Ovary (tissue), 3 donors: Measurements from ENCODE around the gene TRIP13.
"Not testable (repeated sequence)": the region's sequence is repeated elsewhere in the genome, so short reads cannot be mapped to it uniquely, and the experiment has no call there.

Experiments used
- EP300 ChIP-seq: sonication (generic); formaldehyde crosslinking; IDR thresholded peaks from one replicate; pipeline ENCODE4 v1.6.1; 2017; ENCODE audit warnings: antibody characterized with exemption
- TF ChIP-seq, protein P1 (sequence below), 3 donors: fragments of 450-650 bp in 2 of 3; fragments of 200-600 bp in 1 of 3; IDR thresholded peaks; one replicate each; pipeline versions ENCODE4 v1.5.1 to v1.8.0; 2016 to 2022; ENCODE audit warnings: antibody characterized with exemption in 3 of 3, mild to moderate bottlenecking in 1 of 3
- donor health status: DM: no; HTN: no; CAD: no.

DNA sequence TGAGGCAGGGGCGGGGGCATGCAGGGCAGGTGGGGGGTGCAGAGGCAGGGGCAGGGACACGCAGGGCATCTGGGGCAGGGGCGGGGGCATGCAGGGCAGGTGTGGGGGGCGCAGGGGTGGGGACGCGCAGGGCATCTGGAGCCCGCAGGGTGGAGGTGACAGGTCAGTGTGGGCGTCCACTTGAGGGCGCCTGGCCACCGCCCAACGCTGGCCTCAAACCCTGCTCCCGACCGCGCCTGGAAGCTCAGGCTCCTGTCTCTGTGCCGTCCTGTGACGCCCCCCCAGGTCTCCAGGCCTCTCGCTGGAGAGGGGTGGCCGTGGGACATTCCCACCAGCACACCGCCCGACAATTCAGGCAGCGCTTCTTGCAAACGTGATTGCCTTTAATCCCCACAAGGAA lies 48.8 kb upstream of the TRIP13 start:
- not testable (repeated sequence) for TF ChIP-seq EP300
- TF ChIP-seq, protein P1, sequence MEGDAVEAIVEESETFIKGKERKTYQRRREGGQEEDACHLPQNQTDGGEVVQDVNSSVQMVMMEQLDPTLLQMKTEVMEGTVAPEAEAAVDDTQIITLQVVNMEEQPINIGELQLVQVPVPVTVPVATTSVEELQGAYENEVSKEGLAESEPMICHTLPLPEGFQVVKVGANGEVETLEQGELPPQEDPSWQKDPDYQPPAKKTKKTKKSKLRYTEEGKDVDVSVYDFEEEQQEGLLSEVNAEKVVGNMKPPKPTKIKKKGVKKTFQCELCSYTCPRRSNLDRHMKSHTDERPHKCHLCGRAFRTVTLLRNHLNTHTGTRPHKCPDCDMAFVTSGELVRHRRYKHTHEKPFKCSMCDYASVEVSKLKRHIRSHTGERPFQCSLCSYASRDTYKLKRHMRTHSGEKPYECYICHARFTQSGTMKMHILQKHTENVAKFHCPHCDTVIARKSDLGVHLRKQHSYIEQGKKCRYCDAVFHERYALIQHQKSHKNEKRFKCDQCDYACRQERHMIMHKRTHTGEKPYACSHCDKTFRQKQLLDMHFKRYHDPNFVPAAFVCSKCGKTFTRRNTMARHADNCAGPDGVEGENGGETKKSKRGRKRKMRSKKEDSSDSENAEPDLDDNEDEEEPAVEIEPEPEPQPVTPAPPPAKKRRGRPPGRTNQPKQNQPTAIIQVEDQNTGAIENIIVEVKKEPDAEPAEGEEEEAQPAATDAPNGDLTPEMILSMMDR (IDR thresholded peaks at IDR 0.05): not testable (repeated sequence)
